ENCODE results near the gene CALCR. TPM values are rescaled to one million over a fixed set of nuclear protein-coding genes. Genes with fewer than 3 reads are reported as not detected.

The CALCR gene
- total and polyA plus RNA-seq, 2 experiments from 2014 or later: 0.07 TPM; not detected in 1

GRCh38 chr7:93530701-93531100, 43.8 kb downstream of the CALCR start:
- Histone ChIP-seq H3K4me3 (no peak overlapping the region), H3K36me3 (replicated peaks; ENCODE audit: insufficient read depth, low read depth) (no peaks in the 10 kb centered on the region), H2AFZ (no peak overlapping the region), H4K20me1 (ENCODE audit: insufficient read depth, poor library complexity, severe bottlenecking) (no peaks in the 10 kb centered on the region), H3K79me2 (no peaks in the 10 kb centered on the region), H3K27ac (no peak overlapping the region), H3K4me1 (ENCODE audit: insufficient read depth) (no peaks in the 10 kb centered on the region), H3K9me2 (replicated peaks; ENCODE audit: insufficient read depth) (no peaks in the 10 kb centered on the region), H3K9me3 (ENCODE audit: low read depth) (no peaks in the 10 kb centered on the region), H3K27me3 (no peaks in the 10 kb centered on the region), H3K4me2 (no peak overlapping the region)
- TF ChIP-seq EZH2 (IDR thresholded peaks at IDR 0.05; ENCODE audit: borderline replicate concordance) (no peak), EZH2phosphoT487 (IDR thresholded peaks at IDR 0.05; ENCODE audit: low read depth, severe bottlenecking, unreplicated experiment) (no peak)
- TF ChIP-seq, protein P1, sequence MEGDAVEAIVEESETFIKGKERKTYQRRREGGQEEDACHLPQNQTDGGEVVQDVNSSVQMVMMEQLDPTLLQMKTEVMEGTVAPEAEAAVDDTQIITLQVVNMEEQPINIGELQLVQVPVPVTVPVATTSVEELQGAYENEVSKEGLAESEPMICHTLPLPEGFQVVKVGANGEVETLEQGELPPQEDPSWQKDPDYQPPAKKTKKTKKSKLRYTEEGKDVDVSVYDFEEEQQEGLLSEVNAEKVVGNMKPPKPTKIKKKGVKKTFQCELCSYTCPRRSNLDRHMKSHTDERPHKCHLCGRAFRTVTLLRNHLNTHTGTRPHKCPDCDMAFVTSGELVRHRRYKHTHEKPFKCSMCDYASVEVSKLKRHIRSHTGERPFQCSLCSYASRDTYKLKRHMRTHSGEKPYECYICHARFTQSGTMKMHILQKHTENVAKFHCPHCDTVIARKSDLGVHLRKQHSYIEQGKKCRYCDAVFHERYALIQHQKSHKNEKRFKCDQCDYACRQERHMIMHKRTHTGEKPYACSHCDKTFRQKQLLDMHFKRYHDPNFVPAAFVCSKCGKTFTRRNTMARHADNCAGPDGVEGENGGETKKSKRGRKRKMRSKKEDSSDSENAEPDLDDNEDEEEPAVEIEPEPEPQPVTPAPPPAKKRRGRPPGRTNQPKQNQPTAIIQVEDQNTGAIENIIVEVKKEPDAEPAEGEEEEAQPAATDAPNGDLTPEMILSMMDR (IDR thresholded peaks at IDR 0.05; ENCODE audit: poor library complexity): no peak
- no peak for DNase-seq (ENCODE audit: low spot score)

DNA sequence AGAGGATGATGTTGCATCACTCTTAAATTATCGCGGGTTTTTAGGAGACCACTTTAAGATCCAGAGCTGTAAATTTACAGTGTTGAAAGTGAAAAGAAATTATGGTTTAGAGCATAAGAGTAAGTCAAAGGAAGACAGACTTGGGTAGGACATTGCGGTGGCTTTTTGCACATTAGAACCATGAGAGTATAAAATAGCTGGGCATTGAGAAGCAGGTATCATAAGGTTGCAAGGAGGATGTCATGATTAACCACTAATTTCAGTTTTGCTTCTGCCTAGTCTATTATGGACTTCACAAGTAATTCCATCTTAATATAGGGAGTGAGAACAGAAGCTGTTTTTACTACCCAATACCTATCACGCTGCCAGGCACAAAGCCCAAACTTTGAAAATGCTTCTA, 57.7 kb downstream of the CALCR start:
- no peak overlapping the region for H3K4me2 ChIP-seq
- H4K20me1 ChIP-seq (ENCODE audit: insufficient read depth, poor library complexity, severe bottlenecking): no peaks in the 10 kb centered on the region
- TF ChIP-seq EZH2 (IDR thresholded peaks at IDR 0.05; ENCODE audit: borderline replicate concordance): no peak
- TF ChIP-seq, protein P1 (IDR thresholded peaks at IDR 0.05; ENCODE audit: poor library complexity): no peak
- TF ChIP-seq EZH2phosphoT487 (IDR thresholded peaks at IDR 0.05; ENCODE audit: low read depth, severe bottlenecking, unreplicated experiment): no peak
- DNase-seq (ENCODE audit: low spot score): no peak
- no peak overlapping the region for H3K4me3 ChIP-seq
- H3K27me3 ChIP-seq: no peaks in the 10 kb centered on the region
- no peaks in the 10 kb centered on the region for H3K4me1 ChIP-seq (ENCODE audit: insufficient read depth)
- H3K9me2 ChIP-seq (replicated peaks; ENCODE audit: insufficient read depth): no peaks in the 10 kb centered on the region
- H3K9me3 ChIP-seq (ENCODE audit: low read depth): no peaks in the 10 kb centered on the region
- over 99% methylated on average over 4 of the region's 4 CpGs for WGBS (ENCODE audit: low lambda C conversion rate, missing lambda C conversion rate)
- no peak overlapping the region for H3K27ac ChIP-seq
- H3K36me3 ChIP-seq (replicated peaks; ENCODE audit: insufficient read depth, low read depth): no peaks in the 10 kb centered on the region
- no peaks in the 10 kb centered on the region for H3K79me2 ChIP-seq
- H2AFZ ChIP-seq: no peak overlapping the region

DNA sequence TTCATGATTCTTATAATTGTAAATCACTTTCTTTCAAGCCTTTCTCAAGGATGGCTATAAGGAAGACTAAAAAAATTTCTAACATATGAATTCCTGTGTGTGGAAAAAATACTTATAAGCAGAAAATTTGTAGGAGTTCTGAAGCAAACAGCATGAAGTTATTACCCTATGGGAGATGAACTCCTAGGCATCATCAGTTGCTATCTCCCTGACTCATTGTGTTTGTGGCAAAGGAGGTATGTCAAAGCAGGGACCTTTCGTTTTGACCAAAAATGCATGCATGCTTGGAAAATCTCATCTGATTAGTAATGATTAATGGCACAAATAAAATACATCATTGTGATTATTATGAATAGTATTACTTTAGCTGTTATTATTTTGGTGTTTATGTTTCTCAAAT, 59.4 kb downstream of the CALCR start:
- Histone ChIP-seq H3K4me3 (no peak overlapping the region), H3K4me2 (no peak overlapping the region), H3K36me3 (replicated peaks; ENCODE audit: insufficient read depth, low read depth) (no peaks in the 10 kb centered on the region), H3K79me2 (no peaks in the 10 kb centered on the region), H3K27me3 (no peaks in the 10 kb centered on the region), H3K9me3 (ENCODE audit: low read depth) (no peaks in the 10 kb centered on the region), H3K27ac (no peak overlapping the region), H4K20me1 (ENCODE audit: insufficient read depth, poor library complexity, severe bottlenecking) (no peaks in the 10 kb centered on the region), H2AFZ (no peak overlapping the region), H3K4me1 (ENCODE audit: insufficient read depth) (no peaks in the 10 kb centered on the region), H3K9me2 (replicated peaks; ENCODE audit: insufficient read depth) (no peaks in the 10 kb centered on the region)
- TF ChIP-seq EZH2phosphoT487 (IDR thresholded peaks at IDR 0.05; ENCODE audit: low read depth, severe bottlenecking, unreplicated experiment): no peak
- TF ChIP-seq EZH2 (IDR thresholded peaks at IDR 0.05; ENCODE audit: borderline replicate concordance): no peak
- TF ChIP-seq, protein P1 (IDR thresholded peaks at IDR 0.05; ENCODE audit: poor library complexity): no peak
- no peak for DNase-seq (ENCODE audit: low spot score)
- WGBS (ENCODE audit: low lambda C conversion rate, missing lambda C conversion rate): 73% methylated on average over 1 of the region's 1 CpG

DNA sequence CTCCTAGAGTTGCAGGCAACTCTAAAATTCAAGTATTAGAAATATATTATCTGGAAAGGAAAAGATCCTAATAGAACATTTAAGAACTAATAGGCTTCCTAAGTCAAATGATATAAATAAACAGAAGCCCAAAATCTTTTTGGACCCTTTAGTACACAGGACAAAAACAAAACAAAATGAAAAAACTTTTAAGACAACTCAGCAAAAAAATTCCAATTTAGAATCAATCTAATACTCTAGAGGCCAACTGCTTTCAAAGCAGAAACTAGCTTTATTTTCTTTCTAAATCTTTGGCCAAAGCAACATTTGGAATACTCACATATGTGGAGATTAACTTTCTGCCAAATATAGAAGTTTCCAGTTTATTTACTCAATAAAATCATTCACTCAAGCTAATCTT, 65.2 kb downstream of the CALCR start:
- no peaks in the 10 kb centered on the region for H3K79me2 ChIP-seq
- no peaks in the 10 kb centered on the region for H4K20me1 ChIP-seq (ENCODE audit: insufficient read depth, poor library complexity, severe bottlenecking)
- H3K9me3 ChIP-seq (ENCODE audit: low read depth): no peaks in the 10 kb centered on the region
- no peak overlapping the region for H3K4me2 ChIP-seq
- H3K27me3 ChIP-seq: no peaks in the 10 kb centered on the region
- no peak overlapping the region for H3K27ac ChIP-seq
- no peaks in the 10 kb centered on the region for H3K36me3 ChIP-seq (replicated peaks; ENCODE audit: insufficient read depth, low read depth)
- no peaks in the 10 kb centered on the region for H3K4me1 ChIP-seq (ENCODE audit: insufficient read depth)
- no peak overlapping the region for H2AFZ ChIP-seq
- TF ChIP-seq, protein P1 (IDR thresholded peaks at IDR 0.05; ENCODE audit: poor library complexity): no peak
- TF ChIP-seq EZH2 (IDR thresholded peaks at IDR 0.05; ENCODE audit: borderline replicate concordance) (no peak), EZH2phosphoT487 (IDR thresholded peaks at IDR 0.05; ENCODE audit: low read depth, severe bottlenecking, unreplicated experiment) (no peak)
- no peak overlapping the region for H3K4me3 ChIP-seq
- H3K9me2 ChIP-seq (replicated peaks; ENCODE audit: insufficient read depth): no peaks in the 10 kb centered on the region
- DNase-seq (ENCODE audit: low spot score): no peak

Data from hepatocyte (in vitro differentiated cells).